Anterior cingulate cortex (tissue), 58 donors: ENCODE measurements around the gene OR2K2.
"Not testable (repeated sequence)": the region's sequence is repeated elsewhere in the genome, so short reads cannot be mapped to it uniquely, and the experiment has no call there.

ENCODE experiments used
- DNase-seq, 58 donors: peaks; one replicate each; lab custom pipeline; 2025; lab: John Stamatoyannopoulos, UW

OR2K2 gene, protein sequence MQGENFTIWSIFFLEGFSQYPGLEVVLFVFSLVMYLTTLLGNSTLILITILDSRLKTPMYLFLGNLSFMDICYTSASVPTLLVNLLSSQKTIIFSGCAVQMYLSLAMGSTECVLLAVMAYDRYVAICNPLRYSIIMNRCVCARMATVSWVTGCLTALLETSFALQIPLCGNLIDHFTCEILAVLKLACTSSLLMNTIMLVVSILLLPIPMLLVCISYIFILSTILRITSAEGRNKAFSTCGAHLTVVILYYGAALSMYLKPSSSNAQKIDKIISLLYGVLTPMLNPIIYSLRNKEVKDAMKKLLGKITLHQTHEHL

DNA sequence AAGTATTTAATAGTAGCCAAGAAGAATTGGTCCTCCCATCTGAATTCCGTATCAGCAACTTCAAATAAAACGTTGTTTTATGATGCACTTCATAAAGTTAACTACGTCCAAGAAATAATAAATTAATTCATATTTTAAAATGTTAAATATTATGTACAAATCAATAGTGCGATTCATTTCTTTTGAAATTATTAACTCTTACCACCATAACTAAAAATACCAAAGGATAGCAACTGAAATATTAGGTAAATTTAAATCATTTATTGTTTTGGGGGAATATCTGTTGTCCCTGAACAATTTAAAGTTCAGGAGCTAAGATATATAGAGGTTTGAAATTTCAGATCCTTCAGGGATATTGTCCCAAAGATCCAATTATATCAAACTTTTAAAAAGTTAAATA is at the start of gene OR2K2:
TSS of gene OR2K2 (minus strand) at position 101 of the 400 bp plus-strand sequence. CDS start 1,791 bp downstream, outside the sequence.
- no peak for DNase-seq

DNA sequence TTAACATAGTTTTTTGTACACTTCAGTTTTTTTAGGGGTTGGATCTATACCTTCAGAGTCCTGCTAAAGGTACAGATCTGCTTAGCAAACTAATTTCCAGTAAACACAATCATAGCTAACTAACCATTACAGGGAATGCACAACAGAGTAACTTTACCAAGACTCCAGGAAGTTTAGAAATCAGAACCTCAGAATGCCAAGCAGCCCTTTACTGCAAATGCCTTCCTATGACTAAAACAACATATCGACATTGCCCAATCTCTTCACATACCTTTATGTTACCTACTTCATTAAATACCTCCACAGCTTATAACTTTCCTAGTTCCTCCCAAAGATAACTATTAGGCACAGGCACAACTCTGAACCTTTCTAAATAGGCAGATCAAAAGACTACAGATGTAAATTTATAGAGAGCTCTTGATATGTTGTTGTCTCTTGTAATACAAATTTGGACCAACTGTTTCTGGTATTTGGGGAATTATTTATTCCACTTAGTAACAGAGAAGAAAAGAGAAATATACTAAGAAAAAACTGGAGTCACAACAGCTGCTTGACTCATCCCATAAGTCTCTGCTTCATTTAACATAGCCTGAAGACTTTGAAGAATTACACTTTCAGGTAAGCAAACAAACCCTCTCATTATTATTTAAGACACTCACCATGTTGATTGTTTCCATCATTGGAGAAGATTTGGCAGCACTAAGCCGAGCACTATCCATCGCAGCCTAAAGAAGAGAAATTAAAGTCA is 46.0 kb upstream of the OR2K2 start:
- DNase-seq, result no peak

DNA sequence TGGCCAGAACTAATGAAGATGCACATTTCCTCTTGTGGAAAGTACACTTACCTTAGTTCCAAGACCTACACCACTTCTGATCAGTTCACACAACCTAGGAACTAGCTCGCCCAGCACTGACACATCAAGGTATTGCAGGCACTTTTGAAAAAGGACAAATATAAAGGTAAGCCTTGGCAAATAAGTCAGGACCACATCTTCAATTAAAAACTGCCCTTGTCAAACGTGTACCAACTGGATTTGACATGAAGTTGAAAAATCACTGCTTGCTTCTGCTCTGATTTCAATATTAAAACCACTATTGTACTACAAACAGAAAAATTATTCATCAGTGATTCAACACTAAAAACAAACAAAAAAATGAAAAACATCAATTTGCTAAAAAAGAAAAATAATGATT is 45.0 kb upstream of the OR2K2 start:
- DNase-seq, result no peak

DNA sequence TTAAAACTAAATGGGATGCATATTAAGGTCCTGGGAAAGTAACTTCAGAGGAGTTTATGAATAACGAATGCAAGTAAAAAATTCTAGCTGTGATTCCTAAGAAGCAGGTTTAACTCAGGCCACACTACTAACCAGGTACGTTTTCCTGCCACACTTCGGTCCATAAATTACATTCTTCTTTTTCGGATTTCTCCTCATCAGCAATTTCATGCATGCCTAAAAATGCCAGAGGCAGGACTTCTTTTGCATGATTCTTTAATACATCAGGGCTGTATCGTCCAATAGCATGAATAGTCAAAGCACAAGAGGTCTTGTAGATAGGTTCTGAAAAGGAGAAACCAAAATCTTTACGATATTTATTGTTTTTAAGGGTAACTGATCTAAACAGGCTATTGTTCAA is 42.3 kb upstream of the OR2K2 start:
- no peak for DNase-seq

DNA sequence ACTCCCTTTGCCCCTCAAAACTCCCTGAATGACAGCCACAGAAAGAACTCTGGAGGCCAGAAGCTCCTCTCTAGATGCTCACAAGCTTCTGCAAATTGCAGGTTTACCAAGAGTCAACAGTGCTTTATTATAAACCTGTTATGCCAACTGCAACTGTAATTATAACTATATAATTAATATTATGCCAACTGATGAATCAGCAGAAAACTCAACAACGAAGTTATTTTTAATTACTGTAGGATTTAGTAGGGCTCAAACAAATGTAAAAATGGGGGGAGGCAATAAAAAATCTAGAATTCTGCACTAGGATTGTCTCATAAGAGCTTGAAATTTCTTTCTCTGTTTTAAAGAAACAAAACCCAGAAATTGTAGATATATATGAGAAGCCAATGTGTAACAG is 37.0 kb upstream of the OR2K2 start:
- DNase-seq, result no peak

DNA sequence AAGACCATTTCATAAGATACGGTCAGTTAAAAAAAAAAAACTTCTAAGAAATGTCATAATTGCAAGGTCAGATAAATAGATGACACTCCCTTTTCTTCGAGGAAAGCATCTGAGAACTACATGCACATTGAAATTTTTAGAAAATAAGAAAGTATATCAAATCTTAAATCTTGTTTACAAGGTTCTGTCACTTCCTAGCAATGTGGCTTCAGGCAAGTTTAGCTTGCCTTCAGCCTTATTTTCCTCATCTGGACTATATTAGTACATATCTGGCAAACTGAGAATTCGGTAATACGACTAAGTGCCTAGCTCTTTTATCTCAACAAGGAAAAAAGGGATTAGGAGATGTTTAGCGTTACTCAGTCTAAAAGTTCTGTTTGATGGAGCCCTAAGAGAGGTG is 32.5 kb upstream of the OR2K2 start:
- DNase-seq, result no peak

DNA sequence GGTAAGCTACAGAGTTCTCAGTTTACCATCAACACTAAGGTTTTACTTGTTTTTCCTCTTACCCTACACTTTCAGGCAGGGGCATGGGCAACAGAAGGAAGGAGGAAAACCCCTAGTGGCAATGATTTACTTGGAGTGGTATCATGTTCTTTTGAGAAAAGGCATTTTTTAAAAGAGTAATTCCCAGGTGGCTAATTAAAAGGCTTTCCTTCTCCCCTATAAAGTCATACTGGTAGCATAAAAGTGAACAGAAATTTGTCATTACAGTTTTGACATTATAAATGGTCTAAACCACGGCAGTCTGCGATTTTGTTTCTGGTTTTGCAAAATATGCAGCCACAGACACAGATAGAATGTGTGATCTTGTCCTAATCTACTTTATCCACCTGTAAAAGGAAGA is 30.9 kb upstream of the OR2K2 start:
- no peak for DNase-seq

DNA sequence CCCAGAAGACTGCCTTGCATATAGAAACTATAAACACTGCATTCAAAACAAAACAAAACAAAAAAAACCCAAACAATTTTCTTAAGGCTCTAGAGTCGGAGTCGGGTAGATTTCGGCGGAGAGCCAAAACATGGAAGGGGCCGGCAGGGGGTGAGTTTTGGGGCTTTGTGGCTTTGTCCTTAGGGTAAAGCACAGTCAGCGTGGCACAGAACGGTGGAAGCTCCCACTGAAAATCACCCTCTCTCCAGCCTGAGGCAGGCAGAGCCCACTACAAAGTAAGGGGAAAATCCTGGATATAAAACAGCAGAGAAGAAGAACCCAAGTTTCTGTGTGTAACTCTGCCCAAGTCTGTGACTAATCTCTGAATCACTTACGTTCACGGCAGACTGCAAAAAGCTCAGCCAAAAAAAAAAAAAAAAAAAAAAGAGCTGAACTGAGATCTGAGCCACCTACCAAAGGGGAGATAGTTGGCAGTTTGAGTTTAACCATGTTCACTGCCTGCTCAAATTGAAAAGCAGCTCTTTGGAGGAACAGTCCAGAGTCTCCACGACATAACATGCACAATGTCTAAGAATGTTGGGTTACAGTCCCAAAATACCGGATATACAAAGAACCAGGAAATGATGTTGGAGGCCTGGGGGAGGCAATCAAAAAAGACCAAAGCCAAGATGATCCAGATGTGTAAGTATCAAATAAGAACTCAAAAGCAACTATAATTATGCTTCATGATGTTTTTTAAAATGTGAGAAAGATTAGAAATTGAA is 26.6 kb upstream of the OR2K2 start:
- DNase-seq, result peak in 3 of 58 donors; percentile 1 to 3 (median 3)

DNA sequence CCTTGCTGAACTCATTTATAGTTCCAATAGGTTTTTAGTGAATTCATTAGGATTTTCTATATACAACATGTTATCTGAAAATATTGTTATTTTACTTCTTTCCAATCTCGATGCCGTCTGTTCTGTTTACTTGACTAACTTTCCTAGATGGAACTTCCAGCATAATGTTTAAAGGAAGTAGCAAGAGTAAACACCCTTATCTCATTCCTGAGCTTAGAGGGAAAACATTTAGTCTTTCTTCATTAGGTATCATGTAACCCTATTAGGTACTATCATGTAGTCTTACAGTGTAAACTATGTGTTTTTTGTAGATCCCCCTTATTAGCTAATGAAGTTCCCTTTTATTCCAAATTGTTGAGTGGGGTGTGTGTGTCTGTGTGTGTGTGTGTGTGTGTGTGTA is 22.5 kb upstream of the OR2K2 start:
- DNase-seq, result no peak

DNA sequence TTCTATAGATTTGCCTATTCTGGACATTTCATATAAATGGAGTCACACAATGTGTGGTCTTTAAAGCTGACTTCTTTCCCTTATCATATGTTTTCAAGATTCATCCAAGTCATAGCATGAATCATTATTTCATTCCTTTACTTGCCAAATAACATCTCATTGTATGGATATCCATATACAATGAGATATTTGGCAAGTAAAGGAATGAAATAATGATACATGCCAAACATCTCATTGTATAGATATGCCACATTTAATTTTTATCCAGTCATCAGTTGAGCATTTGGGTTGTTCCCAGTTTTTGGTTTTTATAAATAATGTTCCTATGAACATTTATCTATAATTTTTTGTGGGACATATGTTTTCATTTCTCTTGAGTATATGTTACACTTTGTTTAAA is 20.5 kb upstream of the OR2K2 start:
- DNase-seq, result no peak

DNA sequence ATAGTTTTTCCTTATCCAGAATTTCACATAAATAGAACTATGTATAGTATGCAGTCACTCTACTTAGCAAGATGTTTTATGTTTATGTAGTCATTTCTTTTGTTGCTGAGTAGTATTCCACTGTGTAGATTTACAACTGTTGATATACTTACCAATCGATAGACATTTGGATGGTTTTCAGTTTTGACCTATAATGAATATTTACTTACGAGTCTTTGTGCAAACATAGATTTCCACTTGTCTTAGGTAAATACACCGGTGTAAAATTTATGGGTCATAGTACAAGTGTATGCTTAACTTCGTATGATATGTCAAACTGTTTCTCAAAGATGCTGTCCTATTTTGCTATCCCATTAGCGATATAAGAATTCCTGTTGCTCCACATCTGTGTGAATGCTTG is 19.7 kb upstream of the OR2K2 start:
- no peak for DNase-seq

DNA sequence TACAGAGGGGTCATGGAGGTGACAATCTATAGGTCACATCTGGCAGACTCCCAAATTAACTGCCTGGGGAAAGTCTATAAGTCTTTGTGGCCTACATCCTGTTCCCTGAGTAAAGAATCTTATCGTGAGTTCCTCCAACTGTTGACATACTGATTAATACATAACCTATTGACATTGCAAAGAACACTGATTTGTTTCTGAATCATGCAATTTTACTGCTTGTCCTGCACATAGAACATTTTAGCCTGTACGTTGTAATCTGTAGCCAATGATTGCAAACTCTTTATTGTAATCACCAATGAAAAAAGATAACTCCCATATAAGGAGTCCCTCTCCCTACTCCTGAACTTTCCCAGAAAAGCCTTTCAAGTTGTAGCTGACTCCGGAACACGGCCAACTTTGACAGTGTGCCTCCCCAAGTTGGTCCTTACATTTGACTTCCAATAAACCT is 18.8 kb upstream of the OR2K2 start:
- DNase-seq, result no peak

DNA sequence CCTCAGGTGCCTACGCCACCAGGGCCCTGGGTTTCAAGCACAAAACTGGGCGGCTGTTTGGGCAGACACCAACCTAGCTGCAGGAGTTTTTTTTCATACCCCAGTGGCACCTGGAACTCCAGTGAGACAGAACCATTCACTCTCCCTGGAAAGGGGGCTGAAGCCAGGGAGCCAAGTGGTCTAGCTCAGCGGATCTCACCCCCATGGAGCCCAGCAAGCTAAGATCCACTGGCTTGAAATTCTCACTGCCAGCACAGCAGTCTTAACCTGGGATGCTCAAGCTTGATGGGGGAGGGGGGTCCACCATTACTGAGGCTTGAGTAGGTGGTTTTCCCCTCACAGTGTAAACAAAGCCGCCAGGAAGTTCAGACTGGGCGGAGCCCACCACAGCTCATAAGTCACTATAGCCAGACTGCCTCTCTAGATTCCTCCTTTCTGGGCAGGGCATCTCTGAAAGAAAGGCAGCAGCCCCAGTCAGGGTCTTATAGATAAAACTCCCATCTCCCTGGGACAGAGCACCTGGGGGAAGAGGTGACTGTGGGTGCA is 4.4 kb upstream of the OR2K2 start:
- DNase-seq, result not testable (repeated sequence)

DNA sequence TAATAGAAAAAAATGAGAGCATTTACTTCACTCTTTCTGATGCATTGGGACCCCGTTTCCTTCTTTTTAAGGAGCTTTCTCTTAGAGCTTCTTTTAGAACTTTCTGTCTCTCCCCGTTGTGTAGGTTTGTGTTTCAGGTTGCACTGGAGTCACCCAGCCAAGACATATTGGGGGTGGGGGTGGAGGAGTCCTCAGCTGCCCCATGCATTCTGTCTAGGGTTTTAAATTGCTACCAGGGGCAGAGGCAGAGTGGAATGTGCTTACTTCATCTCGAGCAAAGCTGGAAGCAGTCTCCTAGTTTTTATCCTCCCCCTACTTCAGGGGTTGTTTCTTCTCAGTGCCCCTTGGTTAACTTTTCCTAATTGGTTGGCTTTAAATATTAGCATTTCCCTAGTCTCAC is 9.4 kb downstream of the OR2K2 start:
- no peak for DNase-seq

DNA sequence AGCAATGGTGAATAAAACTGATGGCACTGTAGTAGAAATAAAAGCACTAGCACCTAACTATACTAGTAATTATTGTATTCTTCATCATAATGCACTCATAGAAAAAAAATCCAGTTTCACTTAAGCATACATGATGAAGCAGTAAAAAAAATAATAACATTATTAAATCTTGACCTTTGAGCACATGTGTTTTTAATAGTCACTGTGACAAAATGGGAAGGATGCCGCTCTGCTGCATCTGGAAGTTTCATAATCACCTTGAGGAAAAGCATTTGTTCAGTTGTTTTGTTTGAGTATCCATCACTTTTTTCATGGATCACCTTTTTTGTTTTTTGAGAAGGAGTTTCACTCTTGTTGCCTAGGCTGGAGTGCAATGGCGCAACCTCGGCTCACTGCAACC is 13.2 kb downstream of the OR2K2 start:
- no peak for DNase-seq

DNA sequence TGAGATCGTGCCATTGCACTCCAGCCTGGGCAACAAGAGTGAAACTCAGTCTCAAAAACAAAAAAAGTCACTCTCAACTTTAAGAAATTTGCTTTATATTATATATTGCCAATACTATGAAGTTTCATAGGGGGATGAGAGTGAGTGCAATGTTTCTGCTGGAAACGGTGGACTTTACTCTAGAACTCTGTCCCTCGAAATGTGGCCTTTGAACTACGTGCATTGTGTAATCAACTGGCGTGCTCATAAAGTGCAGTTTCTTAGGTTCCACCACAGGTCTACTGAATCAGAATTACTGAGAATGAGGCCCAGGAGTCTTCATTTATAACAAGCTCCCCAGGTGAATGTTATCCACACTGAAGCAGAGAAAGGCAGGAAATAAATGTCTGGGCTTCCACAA is 24.1 kb downstream of the OR2K2 start:
- DNase-seq, result no peak

DNA sequence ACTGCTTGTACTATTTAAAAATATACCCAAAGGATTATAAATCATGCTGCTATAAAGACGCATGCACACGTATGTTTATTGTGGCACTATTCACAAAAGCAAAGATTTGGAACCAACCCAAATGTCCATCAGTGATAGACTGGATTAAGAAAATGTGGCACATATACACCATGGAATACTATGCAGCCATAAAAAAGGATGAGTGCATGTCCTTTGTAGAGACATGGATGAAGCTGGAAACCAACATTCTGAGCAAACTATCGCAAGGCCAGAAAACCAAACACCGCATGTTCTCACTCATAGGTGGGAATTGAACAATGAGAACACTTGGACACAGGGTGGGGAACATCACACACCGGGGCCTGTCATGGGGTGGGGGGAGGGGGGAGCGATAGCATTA is 26.0 kb downstream of the OR2K2 start:
- not testable (repeated sequence) for DNase-seq

DNA sequence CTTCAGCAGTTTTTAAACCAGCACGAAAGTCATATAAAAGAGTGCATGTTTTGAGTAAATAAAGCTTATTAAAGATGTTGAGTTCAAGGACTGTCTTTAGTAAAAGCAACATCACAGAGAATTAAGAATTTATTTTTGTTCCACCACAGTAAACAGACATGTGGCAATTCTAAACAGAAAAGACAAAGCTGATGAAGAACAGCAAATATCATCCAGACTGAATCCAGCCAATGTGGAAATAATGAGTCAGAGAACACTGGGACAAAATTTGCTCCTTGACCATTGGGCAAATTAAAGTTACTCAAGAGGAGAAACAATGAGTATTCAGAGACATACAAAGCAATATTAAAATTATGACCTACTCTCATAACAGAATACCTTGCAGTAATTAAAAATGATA is 28.8 kb downstream of the OR2K2 start:
- DNase-seq, result no peak

DNA sequence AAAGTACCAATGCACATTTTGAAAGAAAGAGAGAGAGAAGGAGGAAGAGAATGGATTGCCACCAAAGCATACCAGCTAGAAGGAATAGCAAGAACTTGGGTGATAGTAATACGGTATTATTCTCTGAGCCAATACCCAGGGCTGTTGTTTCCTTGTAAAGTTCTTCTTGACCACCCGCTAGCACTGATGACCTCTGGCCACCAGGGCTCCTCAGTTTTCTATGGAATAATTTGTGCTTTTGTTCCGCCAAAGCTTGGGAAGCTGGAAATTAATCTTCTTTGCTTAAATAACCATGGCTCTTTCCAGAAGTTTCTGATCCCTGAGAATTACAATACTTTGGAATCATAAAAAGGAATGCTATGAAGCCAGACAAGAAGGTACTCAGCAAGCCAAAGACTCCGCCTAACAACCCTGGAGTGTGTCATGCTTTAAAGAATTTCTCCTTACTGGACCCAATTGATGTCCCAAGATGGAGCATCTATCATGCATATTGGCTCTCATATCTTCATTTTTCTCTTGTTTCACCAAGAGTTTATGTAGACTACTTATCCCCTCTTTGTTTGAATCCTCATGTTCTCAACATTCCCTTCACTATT is 29.8 kb downstream of the OR2K2 start:
- DNase-seq, result no peak

DNA sequence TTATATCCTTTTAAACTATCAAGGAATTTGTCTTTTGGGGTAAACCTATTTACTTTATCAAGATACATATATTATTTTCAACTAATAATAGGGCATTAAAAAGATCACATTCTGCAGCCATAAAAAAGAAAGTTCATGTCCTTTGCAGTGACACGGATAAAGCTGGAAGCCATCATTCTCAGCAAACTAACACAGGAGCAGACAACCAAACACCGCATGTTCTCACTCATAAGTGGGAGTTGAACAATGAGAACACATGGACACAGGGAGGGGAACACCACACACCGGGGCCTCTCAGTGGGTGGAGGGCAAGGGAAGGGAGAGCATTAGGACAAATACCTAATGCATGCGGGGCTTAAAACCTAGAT is 30.4 kb downstream of the OR2K2 start:
- not testable (repeated sequence) for DNase-seq
